ENCODE measurements around the gene ENOX1.

Gene ENOX1

DNA sequence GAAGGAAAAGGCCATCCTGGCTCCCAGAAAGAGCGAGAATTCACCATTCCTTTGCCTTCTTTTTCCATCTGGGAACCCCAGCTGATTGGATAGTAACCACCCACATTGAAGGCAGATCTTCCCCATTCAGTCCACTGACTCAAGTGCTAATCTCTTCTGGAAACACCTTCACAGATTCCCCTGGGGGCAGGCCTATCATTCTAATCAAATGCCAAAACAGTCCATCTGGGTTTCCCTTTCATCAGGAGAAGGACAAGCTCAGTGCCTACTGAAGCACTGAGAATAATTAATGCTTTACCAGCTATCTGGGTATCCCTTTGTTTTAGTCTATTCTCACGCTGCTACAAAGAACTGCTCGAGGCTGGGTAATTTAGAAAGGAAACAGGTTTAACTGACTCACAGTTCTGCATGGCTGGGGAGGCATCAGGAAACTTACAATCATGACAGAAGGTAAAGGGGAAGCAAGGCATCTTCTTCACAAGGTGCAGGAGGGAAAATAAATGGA is 293.2 kb downstream of the ENOX1 start:
- Histone ChIP-seq H3K27ac (ENCODE audit: low read length) (no peak overlapping the region), H3K9me3 (ENCODE audit: insufficient read depth, low read length, severe bottlenecking) (no peaks in the 10 kb centered on the region), H3K27me3 (ENCODE audit: insufficient read depth, low read length, poor library complexity) (no peaks in the 10 kb centered on the region), H2AFZ (ENCODE audit: low read depth, low read length) (no peak overlapping the region), H3K4me1 (ENCODE audit: insufficient read depth, low read length) (no peaks in the 10 kb centered on the region), H4K20me1 (ENCODE audit: insufficient read depth, low read length) (no peaks in the 10 kb centered on the region), H3K79me2 (ENCODE audit: insufficient read depth, low read length) (no peaks in the 10 kb centered on the region), H3K4me2 (ENCODE audit: insufficient read depth, low read length) (no peak overlapping the region), H3K36me3 (ENCODE audit: insufficient read depth, low read length) (no peaks in the 10 kb centered on the region), H3K9ac (ENCODE audit: low read depth, low read length) (no peak overlapping the region), H3K4me3 (ENCODE audit: low read depth in 1 of 2, low read length in 2 of 2) (no peak overlapping the region)
- no peak for DNase-seq
- TF ChIP-seq, protein P1, sequence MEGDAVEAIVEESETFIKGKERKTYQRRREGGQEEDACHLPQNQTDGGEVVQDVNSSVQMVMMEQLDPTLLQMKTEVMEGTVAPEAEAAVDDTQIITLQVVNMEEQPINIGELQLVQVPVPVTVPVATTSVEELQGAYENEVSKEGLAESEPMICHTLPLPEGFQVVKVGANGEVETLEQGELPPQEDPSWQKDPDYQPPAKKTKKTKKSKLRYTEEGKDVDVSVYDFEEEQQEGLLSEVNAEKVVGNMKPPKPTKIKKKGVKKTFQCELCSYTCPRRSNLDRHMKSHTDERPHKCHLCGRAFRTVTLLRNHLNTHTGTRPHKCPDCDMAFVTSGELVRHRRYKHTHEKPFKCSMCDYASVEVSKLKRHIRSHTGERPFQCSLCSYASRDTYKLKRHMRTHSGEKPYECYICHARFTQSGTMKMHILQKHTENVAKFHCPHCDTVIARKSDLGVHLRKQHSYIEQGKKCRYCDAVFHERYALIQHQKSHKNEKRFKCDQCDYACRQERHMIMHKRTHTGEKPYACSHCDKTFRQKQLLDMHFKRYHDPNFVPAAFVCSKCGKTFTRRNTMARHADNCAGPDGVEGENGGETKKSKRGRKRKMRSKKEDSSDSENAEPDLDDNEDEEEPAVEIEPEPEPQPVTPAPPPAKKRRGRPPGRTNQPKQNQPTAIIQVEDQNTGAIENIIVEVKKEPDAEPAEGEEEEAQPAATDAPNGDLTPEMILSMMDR (IDR thresholded peaks at IDR 0.05; ENCODE audit: borderline replicate concordance, extremely low read depth, low read length, poor library complexity, severe bottlenecking) = no peak
- TF ChIP-seq EZH2 (IDR thresholded peaks at IDR 0.05; ENCODE audit: borderline replicate concordance, low read depth, low read length, severe bottlenecking) = no peak
- no peak for ATAC-seq (ENCODE audit: insufficient read depth, low read depth)

DNA sequence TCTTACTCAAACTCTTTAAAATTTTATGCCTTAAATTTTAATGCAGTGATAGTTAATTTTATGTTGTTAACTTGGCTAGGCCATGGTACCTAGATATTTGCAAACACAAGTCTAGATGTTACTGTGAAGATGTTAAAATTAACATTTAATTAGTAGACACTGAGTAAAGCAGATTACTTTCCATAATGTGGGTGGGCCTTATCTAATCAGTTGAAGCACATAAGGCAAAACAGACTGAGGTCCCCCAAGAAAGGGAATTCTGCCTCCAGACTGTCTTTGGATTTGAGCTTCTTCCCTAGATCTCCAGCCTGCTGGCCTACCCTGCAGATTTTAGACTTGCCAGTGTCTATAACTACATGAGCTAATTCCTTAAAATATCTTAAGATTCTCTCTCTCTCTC is 294.0 kb downstream of the ENOX1 start:
- DNase-seq (no peak), ATAC-seq (ENCODE audit: insufficient read depth, low read depth) (no peak)
- no peak for TF ChIP-seq EZH2 (IDR thresholded peaks at IDR 0.05; ENCODE audit: borderline replicate concordance, low read depth, low read length, severe bottlenecking)
- TF ChIP-seq, protein P1 (IDR thresholded peaks at IDR 0.05; ENCODE audit: borderline replicate concordance, extremely low read depth, low read length, poor library complexity, severe bottlenecking) = no peak
- Histone ChIP-seq H3K9me3 (ENCODE audit: insufficient read depth, low read length, severe bottlenecking) (no peaks in the 10 kb centered on the region), H3K4me3 (ENCODE audit: low read depth in 1 of 2, low read length in 2 of 2) (no peak overlapping the region), H3K9ac (ENCODE audit: low read depth, low read length) (no peak overlapping the region), H3K79me2 (ENCODE audit: insufficient read depth, low read length) (no peaks in the 10 kb centered on the region), H3K27me3 (ENCODE audit: insufficient read depth, low read length, poor library complexity) (no peaks in the 10 kb centered on the region), H2AFZ (ENCODE audit: low read depth, low read length) (no peak overlapping the region), H3K4me1 (ENCODE audit: insufficient read depth, low read length) (no peaks in the 10 kb centered on the region), H4K20me1 (ENCODE audit: insufficient read depth, low read length) (no peaks in the 10 kb centered on the region), H3K36me3 (ENCODE audit: insufficient read depth, low read length) (no peaks in the 10 kb centered on the region), H3K27ac (ENCODE audit: low read length) (no peak overlapping the region), H3K4me2 (ENCODE audit: insufficient read depth, low read length) (no peak overlapping the region)

DNA sequence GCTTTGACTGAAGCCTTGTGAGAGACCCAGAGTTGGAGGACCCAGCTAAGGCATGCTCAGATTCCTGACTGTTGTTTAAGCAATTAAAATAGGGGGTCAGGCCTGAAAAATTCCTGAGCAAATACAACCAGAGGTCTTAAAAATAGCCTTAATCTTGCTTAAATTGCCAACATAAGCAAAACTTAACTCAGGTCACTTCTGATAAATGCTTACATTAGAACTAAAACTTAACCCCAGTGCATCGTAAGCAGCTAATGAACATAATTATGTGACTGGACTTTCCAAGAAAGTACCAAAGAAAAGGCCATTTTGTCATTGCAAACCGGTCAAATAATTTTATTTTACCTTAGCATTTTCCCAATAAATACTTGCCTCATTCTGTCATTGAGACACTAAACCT is 294.5 kb downstream of the ENOX1 start:
- H3K4me2 ChIP-seq (ENCODE audit: insufficient read depth, low read length) = no peak overlapping the region
- H3K27ac ChIP-seq (ENCODE audit: low read length) = no peak overlapping the region
- no peaks in the 10 kb centered on the region for H4K20me1 ChIP-seq (ENCODE audit: insufficient read depth, low read length)
- no peak for ATAC-seq (ENCODE audit: insufficient read depth, low read depth)
- no peak overlapping the region for H2AFZ ChIP-seq (ENCODE audit: low read depth, low read length)
- H3K9ac ChIP-seq (ENCODE audit: low read depth, low read length) = no peak overlapping the region
- no peaks in the 10 kb centered on the region for H3K79me2 ChIP-seq (ENCODE audit: insufficient read depth, low read length)
- no peaks in the 10 kb centered on the region for H3K36me3 ChIP-seq (ENCODE audit: insufficient read depth, low read length)
- H3K27me3 ChIP-seq (ENCODE audit: insufficient read depth, low read length, poor library complexity) = no peaks in the 10 kb centered on the region
- H3K9me3 ChIP-seq (ENCODE audit: insufficient read depth, low read length, severe bottlenecking) = no peaks in the 10 kb centered on the region
- H3K4me1 ChIP-seq (ENCODE audit: insufficient read depth, low read length) = no peaks in the 10 kb centered on the region
- no peak overlapping the region for H3K4me3 ChIP-seq (ENCODE audit: low read depth in 1 of 2, low read length in 2 of 2)
- TF ChIP-seq, protein P1 (IDR thresholded peaks at IDR 0.05; ENCODE audit: borderline replicate concordance, extremely low read depth, low read length, poor library complexity, severe bottlenecking) = no peak
- DNase-seq = no peak

DNA sequence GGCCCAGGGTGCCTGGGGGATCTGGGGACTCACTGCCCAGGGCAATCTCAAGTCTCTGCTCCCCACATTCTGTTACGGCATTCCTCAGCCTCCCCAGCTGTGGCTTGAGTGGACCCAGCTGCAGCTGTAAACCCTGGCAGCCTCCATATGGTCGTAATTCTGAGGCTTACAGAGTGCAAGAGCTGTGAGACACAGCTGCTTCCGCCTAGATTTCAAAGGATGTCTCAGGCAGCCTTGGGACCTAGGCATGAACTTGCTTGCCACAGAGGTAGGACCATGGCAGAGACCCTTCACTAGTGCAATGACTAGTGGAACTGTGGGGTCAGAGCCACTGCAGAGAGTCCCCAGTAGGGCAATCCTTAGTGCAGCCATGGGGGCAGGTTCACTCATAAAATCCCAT is 297.5 kb downstream of the ENOX1 start:
- Histone ChIP-seq H3K4me3 (ENCODE audit: low read depth in 1 of 2, low read length in 2 of 2) (no peak overlapping the region), H3K27ac (ENCODE audit: low read length) (no peak overlapping the region), H3K4me2 (ENCODE audit: insufficient read depth, low read length) (no peak overlapping the region), H2AFZ (ENCODE audit: low read depth, low read length) (no peak overlapping the region), H4K20me1 (ENCODE audit: insufficient read depth, low read length) (no peaks in the 10 kb centered on the region), H3K79me2 (ENCODE audit: insufficient read depth, low read length) (no peaks in the 10 kb centered on the region), H3K9me3 (ENCODE audit: insufficient read depth, low read length, severe bottlenecking) (no peaks in the 10 kb centered on the region), H3K27me3 (ENCODE audit: insufficient read depth, low read length, poor library complexity) (no peaks in the 10 kb centered on the region), H3K36me3 (ENCODE audit: insufficient read depth, low read length) (no peaks in the 10 kb centered on the region), H3K9ac (ENCODE audit: low read depth, low read length) (no peak overlapping the region), H3K4me1 (ENCODE audit: insufficient read depth, low read length) (no peaks in the 10 kb centered on the region)
- TF ChIP-seq EZH2 (IDR thresholded peaks at IDR 0.05; ENCODE audit: borderline replicate concordance, low read depth, low read length, severe bottlenecking) = no peak
- TF ChIP-seq, protein P1 (IDR thresholded peaks at IDR 0.05; ENCODE audit: borderline replicate concordance, extremely low read depth, low read length, poor library complexity, severe bottlenecking) = no peak
- ATAC-seq (ENCODE audit: insufficient read depth, low read depth) (no peak), DNase-seq (no peak)
